H1 (cell line): Measurements from ENCODE around the gene POLD4. TPM values are rescaled to one million over a fixed set of nuclear protein-coding genes. Genes with fewer than 3 reads are reported as not detected.

Experiments used
- CTCF ChIA-PET: fragments of 300-600 bp; sonication (Branson Sonifier 250); formaldehyde crosslinking; loops from one replicate; lab custom pipeline; 2021; ENCODE audit not compliant: partially characterized antibody; lab: Charles Lee
- POLR2A ChIA-PET: fragments of 300-600 bp; sonication (Branson Sonifier 250); formaldehyde crosslinking; loops from one replicate; lab custom pipeline; 2021; ENCODE audit warnings: inconsistent platforms; ENCODE audit not compliant: partially characterized antibody; lab: Charles Lee
- DNase-seq, 2 experiments: peaks; one replicate each; pipeline versions ENCODE4 v3.0.0 to v3.0.0-alpha.2; 2010 to 2022; ENCODE audit warnings: low spot score in 2 of 2, low read depth in 1 of 2, mixed read lengths in 1 of 2
- FAIRE-seq: peaks from 2 replicates; lab custom pipeline; 2011; peaks lifted over from hg19 to GRCh38; lab: Jason Lieb, UNC
- H2AFZ ChIP-seq: 2 replicates; pipeline ENCODE4 v1.8.1; 2012; ENCODE audit warnings: low read length, inconsistent platforms
- H2AK5ac ChIP-seq: 2 replicates; pipeline ENCODE4 v1.6.1; 2013; ENCODE audit warnings: low read depth, low read length
- H2BK120ac ChIP-seq: replicated peaks from 2 replicates; pipeline ENCODE3; 2013; ENCODE audit warnings: low read depth, low read length, inconsistent platforms
- H2BK12ac ChIP-seq: 2 replicates; pipeline ENCODE4 v1.6.1; 2013; ENCODE audit warnings: low read depth, low read length
- H2BK15ac ChIP-seq: 2 replicates; pipeline ENCODE4 v1.6.1; 2013; ENCODE audit warnings: low read length
- H2BK20ac ChIP-seq: 2 replicates; pipeline ENCODE4 v1.6.1; 2013; ENCODE audit warnings: low read length
- H2BK5ac ChIP-seq: 2 replicates; pipeline ENCODE4 v1.6.1; 2013; ENCODE audit warnings: low read depth, low read length
- H3K14ac ChIP-seq: 2 replicates; pipeline ENCODE4 v1.6.1; 2013; ENCODE audit warnings: inconsistent platforms; ENCODE audit not compliant: insufficient read length
- H3K18ac ChIP-seq: 2 replicates; pipeline ENCODE4 v1.6.1; 2013; ENCODE audit warnings: low read length; ENCODE audit errors: extremely low read depth
- H3K23ac ChIP-seq: 2 replicates; pipeline ENCODE4 v1.6.1; 2013; ENCODE audit warnings: inconsistent platforms; ENCODE audit not compliant: insufficient read length
- H3K23me2 ChIP-seq: 2 replicates; pipeline ENCODE4 v1.6.1; 2013; ENCODE audit warnings: low read depth, low read length
- H3K27ac ChIP-seq: 2 replicates; pipeline ENCODE4 v1.6.1; 2011; ENCODE audit warnings: low read depth, low read length, inconsistent platforms
- H3K27me3 ChIP-seq, 4 experiments: replicated peaks in 1 of 4; 1 replicate in 1 of 4; 2 replicates in 3 of 4; pipeline versions ENCODE4 v1.6.1 to v1.8.1; 2011 to 2013; ENCODE audit warnings: low read length in 3 of 4, mild to moderate bottlenecking in 3 of 4, inconsistent platforms in 2 of 4, mixed read lengths in 2 of 4, moderate library complexity in 1 of 4; ENCODE audit not compliant: control insufficient read depth in 3 of 4, insufficient read depth in 3 of 4; ENCODE audit errors: extremely low read depth in 1 of 4
- H3K36me3 ChIP-seq, 4 experiments: 2 replicates each; pipeline versions ENCODE4 v1.6.1 to v1.8.1; 2011 to 2013; ENCODE audit warnings: mild to moderate bottlenecking in 4 of 4, low read length in 3 of 4, moderate library complexity in 2 of 4, control low read depth in 1 of 4, inconsistent platforms in 1 of 4; ENCODE audit not compliant: insufficient read depth in 4 of 4, control insufficient read depth in 2 of 4
- H3K4ac ChIP-seq: replicated peaks from 2 replicates; pipeline ENCODE3; 2013; ENCODE audit warnings: low read length, low read depth, mixed read lengths, inconsistent platforms; ENCODE audit not compliant: insufficient read length
- H3K4me1 ChIP-seq, 4 experiments: replicated peaks in 1 of 4; 1 replicate in 1 of 4; 2 replicates in 3 of 4; pipeline versions ENCODE4 v1.6.1 to v1.8.1; 2011 to 2013; ENCODE audit warnings: low read length in 3 of 4, inconsistent platforms in 2 of 4, mixed read lengths in 1 of 4; ENCODE audit not compliant: insufficient read depth in 4 of 4, control insufficient read depth in 3 of 4
- H3K4me2 ChIP-seq, 2 experiments: 2 replicates each; pipeline versions ENCODE4 v1.6.1 to v1.8.1; 2011 to 2013; ENCODE audit warnings: low read depth in 2 of 2, low read length in 2 of 2, control low read depth in 1 of 2, inconsistent platforms in 1 of 2, mild to moderate bottlenecking in 1 of 2; ENCODE audit not compliant: insufficient read depth in 1 of 2
- H3K4me3 ChIP-seq, 4 experiments: fragments of 200-600, 300-600 bp in 1 of 4; sonication (generic), shearing (Covaris generic), sonication (Bioruptor Twin) in 1 of 4; 2 replicates each; pipeline versions ENCODE4 v1.5.1 to v1.8.1; 2011 to 2016; ENCODE audit warnings: low read length in 4 of 4, low read depth in 3 of 4, control low read depth in 2 of 4, inconsistent platforms in 2 of 4, mild to moderate bottlenecking in 2 of 4, mixed read lengths in 1 of 4, moderate library complexity in 1 of 4; ENCODE audit not compliant: insufficient read depth in 2 of 4; ENCODE audit errors: extremely low read depth in 1 of 4
- H3K56ac ChIP-seq: replicated peaks from 2 replicates; pipeline ENCODE3; 2013; ENCODE audit warnings: low read depth, mild to moderate bottlenecking, mixed read lengths, low read length, inconsistent platforms; ENCODE audit not compliant: insufficient read length
- H3K79me1 ChIP-seq: 2 replicates; pipeline ENCODE4 v1.6.1; 2013; ENCODE audit warnings: low read depth, low read length, control low read depth
- H3K79me2 ChIP-seq, 2 experiments: 2 replicates each; pipeline versions ENCODE4 v1.6.1 to v1.8.1; 2012 to 2013; ENCODE audit warnings: low read length in 2 of 2, mild to moderate bottlenecking in 2 of 2, inconsistent platforms in 1 of 2; ENCODE audit not compliant: insufficient read depth in 2 of 2, control insufficient read depth in 1 of 2
- H3K9ac ChIP-seq, 4 experiments: replicated peaks in 1 of 4; 1 replicate in 1 of 4; 2 replicates in 3 of 4; pipeline versions ENCODE4 v1.6.1 to v1.8.1; 2011 to 2013; ENCODE audit warnings: low read depth in 3 of 4, low read length in 3 of 4, control low read depth in 2 of 4, mild to moderate bottlenecking in 2 of 4, moderate library complexity in 2 of 4, inconsistent platforms in 1 of 4; ENCODE audit errors: extremely low read depth in 1 of 4
- H3K9me3 ChIP-seq, 2 experiments: 2 replicates each; pipeline versions ENCODE4 v1.6.1 to v1.8.1; 2012 to 2013; ENCODE audit warnings: mild to moderate bottlenecking in 2 of 2, moderate library complexity in 2 of 2, control low read depth in 1 of 2, inconsistent platforms in 1 of 2, low read depth in 1 of 2, low read length in 1 of 2, mixed read lengths in 1 of 2; ENCODE audit not compliant: insufficient read depth in 2 of 2
- H4K20me1 ChIP-seq, 2 experiments: replicated peaks in 1 of 2; 2 replicates each; pipeline versions ENCODE3 to v1.8.1; 2011 to 2013; ENCODE audit warnings: inconsistent platforms in 2 of 2, low read length in 2 of 2, mild to moderate bottlenecking in 1 of 2; ENCODE audit not compliant: insufficient read depth in 2 of 2, control insufficient read depth in 1 of 2
- H4K5ac ChIP-seq: 2 replicates; pipeline ENCODE4 v1.6.1; 2013; ENCODE audit warnings: low read length, low read depth, mixed read lengths, inconsistent platforms; ENCODE audit not compliant: insufficient read length
- H4K8ac ChIP-seq: 2 replicates; pipeline ENCODE4 v1.8.0; 2013; ENCODE audit warnings: mild to moderate bottlenecking, moderate library complexity, low read length, inconsistent platforms; ENCODE audit not compliant: insufficient read depth; ENCODE audit errors: extremely low read depth
- H4K91ac ChIP-seq: replicated peaks from 2 replicates; pipeline ENCODE3; 2013; ENCODE audit warnings: low read length, mixed read lengths, inconsistent platforms; ENCODE audit not compliant: insufficient read length
- BACH1 ChIP-seq: IDR thresholded peaks from 2 replicates; pipeline ENCODE4 v1.6.1; 2012; ENCODE audit warnings: low read length, improper control_type of control experiment
- BCL11A ChIP-seq, 2 experiments: IDR thresholded peaks; one replicate each; pipeline ENCODE4 v1.6.1; 2011; ENCODE audit warnings: low read depth in 2 of 2, low read length in 2 of 2, mild to moderate bottlenecking in 2 of 2
- CHD2 ChIP-seq: IDR thresholded peaks from 2 replicates; pipeline ENCODE4 v1.6.1; 2012; ENCODE audit warnings: low read length, improper control_type of control experiment
- CTBP2 ChIP-seq: IDR thresholded peaks from 2 replicates; pipeline ENCODE4 v1.7.0; 2011; ENCODE audit warnings: borderline replicate concordance, mild to moderate bottlenecking, moderate library complexity, mixed read lengths, low read length; ENCODE audit not compliant: insufficient read depth, insufficient read length
- EZH2 ChIP-seq: fragments of 200-600 bp; sonication (generic); IDR thresholded peaks from 2 replicates; pipeline ENCODE4 v1.7.1; 2012; ENCODE audit warnings: low read depth, mild to moderate bottlenecking, moderate library complexity, low read length, inconsistent platforms; ENCODE audit not compliant: severe bottlenecking
- GTF2F1 ChIP-seq: IDR thresholded peaks from 2 replicates; pipeline ENCODE4 v1.6.1; 2012; ENCODE audit warnings: low read depth, low read length, improper control_type of control experiment, borderline replicate concordance
- PHF8 ChIP-seq: fragments of 200-600 bp; sonication (generic); conservative IDR thresholded peaks from 2 replicates; pipeline ENCODE4 v1.7.1; 2012; ENCODE audit warnings: low read depth, mild to moderate bottlenecking, inconsistent platforms, low read length, moderate library complexity
- POLR2AphosphoS5 ChIP-seq: IDR thresholded peaks from 2 replicates; pipeline ENCODE4 v1.6.1; 2011; ENCODE audit warnings: low read depth, low read length
- RXRA ChIP-seq: IDR thresholded peaks from 2 replicates; pipeline ENCODE4 v1.6.1; 2011; ENCODE audit warnings: low read depth, mild to moderate bottlenecking, low read length, moderate library complexity; ENCODE audit not compliant: insufficient read depth
- SIN3A ChIP-seq, 2 experiments: IDR thresholded peaks in 1 of 2; conservative IDR thresholded peaks in 1 of 2; 2 replicates each; pipeline ENCODE4 v1.6.1; 2011 to 2012; ENCODE audit warnings: low read length in 2 of 2, improper control_type of control experiment in 1 of 2, low read depth in 1 of 2, mild to moderate bottlenecking in 1 of 2
- SUZ12 ChIP-seq: fragments of 200-600 bp; sonication (generic); IDR thresholded peaks from 2 replicates; pipeline ENCODE4 v1.6.1; 2012; ENCODE audit warnings: mild to moderate bottlenecking, inconsistent platforms, low read length, moderate library complexity, mixed read lengths
- TBP ChIP-seq: IDR thresholded peaks from 2 replicates; pipeline ENCODE4 v1.6.1; 2011; ENCODE audit warnings: low read depth, low read length, improper control_type of control experiment
- TCF12 ChIP-seq: IDR thresholded peaks from 2 replicates; pipeline ENCODE4 v1.6.1; 2011; ENCODE audit warnings: low read depth, mild to moderate bottlenecking, low read length
- YY1 ChIP-seq: IDR thresholded peaks from 2 replicates; pipeline ENCODE4 v1.6.1; 2011; ENCODE audit warnings: low read depth, mild to moderate bottlenecking, low read length
- WGBS, 2 experiments: shearing (Covaris generic) in 1 of 2; methylation state at CpG; one replicate each; pipeline versions ENCODE4 v1.1.6 to v1.1.7; 2013 to 2015; ENCODE audit warnings: low lambda C conversion rate in 2 of 2, mixed read lengths in 2 of 2, inconsistent platforms in 1 of 2, low coverage in 1 of 2, missing lambda C conversion rate in 1 of 2; ENCODE audit not compliant: insufficient replicate concordance in 2 of 2, insufficient coverage in 1 of 2, insufficient read length in 1 of 2; ENCODE audit errors: extremely low coverage in 1 of 2, missing lambda C conversion rate in 1 of 2; 5-methylcytosine and 5-hydroxymethylcytosine counted together
- polyA plus RNA-seq, 7 experiments: library from polyadenylated mRNA; depleted of rRNA in 3 of 7; stranded (reverse) in 5 of 7; unstranded in 2 of 7; fragments of >200 nt in 5 of 7; fragments of 200-250 nt in 2 of 7; gene quantifications; 1 replicate in 5 of 7; 2 replicates in 1 of 7; 4 replicates in 1 of 7; pipeline versions ENCODE4 v1.2.1 to v1.2.3, GENCODE V29; 2011 to 2013; ENCODE audit warnings: missing spikeins in 2 of 7, mixed read lengths in 2 of 7
- total RNA-seq: library from RNA; stranded (reverse); fragmentation: NEBNext Ultra II Directional; extraction: Animal tissue kit (Norgen Biotek cat#: 25700); gene quantifications from 2 replicates; pipeline ENCODE4 v1.2.1, GENCODE V29; 2021

Gene POLD4
- total and polyA plus RNA-seq, 2 of the 8 experiments (the other 6 are each of a cell fraction or from before 2014, with no cell fraction given), result 21.2 to 46.7 TPM

GRCh38 chr11:67311051-67311555, 42.2 kb downstream of the POLD4 start:
- Histone ChIP-seq H3K18ac (no peak overlapping the region), H3K27me3 (no peaks in the 10 kb centered on the region; a peak in 1 of 7 replicates), H3K27ac (no peak overlapping the region), H3K14ac (no peak overlapping the region), H4K5ac (no peak overlapping the region), H3K9ac (no peak overlapping the region), H4K91ac (no peak overlapping the region), H3K23me2 (no peaks in the 10 kb centered on the region), H3K4me1 (no peaks in the 10 kb centered on the region; a peak in 1 of 7 replicates), H3K4me2 (no peak overlapping the region), H4K8ac (no peak overlapping the region), H2AK5ac (no peak overlapping the region), H3K79me2 (no peaks in the 10 kb centered on the region), H2BK20ac (no peak overlapping the region), H2BK12ac (no peak overlapping the region), H3K4ac (no peak overlapping the region), H3K4me3 (no peak overlapping the region), H3K56ac (no peak overlapping the region), H2AFZ (no peak overlapping the region), H2BK120ac (no peak overlapping the region), H2BK5ac (peak overlapping the region; percentile 35; the same call in 1 of the 2 replicates), H2BK15ac (no peak overlapping the region), H4K20me1 (peaks cover 0 to 2% of the 10 kb centered on the region in 2 experiments), H3K9me3 (no peaks in the 10 kb centered on the region), H3K36me3 (peaks cover 0 to 4% (median 0%) of the 10 kb centered on the region in 4 experiments; a peak in 2 of 8 replicates), H3K23ac (no peak overlapping the region), H3K79me1 (no peaks in the 10 kb centered on the region)
- ChIA-PET CTCF (interaction anchor here (0.7 to 2.1 kb wide), 16 partner anchors 10 to 1149 kb away, joined by 3 to 8 read pairs (median 4); partner anchors contain the start of gene ANKRD13D), POLR2A (interaction anchor here (0.5 to 1.4 kb wide), 3 partner anchors 10 to 407 kb away, joined by 3 to 4 read pairs (median 3); no protein-coding TSS in a partner anchor)
- FAIRE-seq, result no peak
- 88% methylated on average over 17 of the region's 18 CpGs; no CpG with 5 or more reads in 1 of the 2 experiments for WGBS, 2 experiments
- no peak for DNase-seq
- no peak for TF ChIP-seq EZH2
- TF ChIP-seq YY1, result no peak
- no peak for TF ChIP-seq TBP
- no peak for TF ChIP-seq BACH1
- TF ChIP-seq SIN3A (conservative IDR thresholded peaks at IDR 0.05 in 1 of 2, IDR thresholded peaks at IDR 0.05 in 1 of 2; ENCODE audit: low read depth in 1 of 2, low read length in 2 of 2), result no peak
- TF ChIP-seq CTBP2, result no peak
- no peak for TF ChIP-seq CHD2
- TF ChIP-seq BCL11A (IDR thresholded peaks at IDR 0.05; ENCODE audit: low read depth in 2 of 2, low read length in 2 of 2), result no peak
- no peak for TF ChIP-seq PHF8
- no peak for TF ChIP-seq SUZ12
- TF ChIP-seq RXRA, result no peak
- TF ChIP-seq POLR2AphosphoS5, result no peak
- TF ChIP-seq TCF12, result no peak
- TF ChIP-seq GTF2F1, result no peak
